GM12892 (cell line): ENCODE data around the gene NPHP4.

ENCODE experiments used
- POLR2AphosphoS5 ChIP-seq: IDR thresholded peaks from 2 replicates; pipeline ENCODE4 v1.6.1; 2011; ENCODE audit warnings: low read depth, low read length, control low read depth
- TAF1 ChIP-seq: IDR thresholded peaks from 2 replicates; pipeline ENCODE4 v1.6.1; 2011; ENCODE audit warnings: low read depth, mild to moderate bottlenecking, control low read depth, low read length, borderline replicate concordance

- TF ChIP-seq POLR2AphosphoS5 (no peak), TAF1 (no peak)
These were observed 146.8 kb downstream of the NPHP4 start for GRCh38 chr1:5845376-5845775.
